Type B pancreatic cell (in vitro differentiated cells): ENCODE measurements around the gene CCDC171. TPM values are rescaled to one million over a fixed set of nuclear protein-coding genes. Genes with fewer than 3 reads are reported as not detected.

Experiments
- DNase-seq: peaks from one replicate; pipeline ENCODE4 v3.0.0; 2021; ENCODE audit warnings: mixed read lengths; ENCODE audit not compliant: unreplicated experiment; ENCODE audit errors: extremely low spot score
- H3K27ac Mint-ChIP-seq: 2 replicates; pipeline ENCODE4 v1.8.0; 2021; ENCODE audit warnings: mild to moderate bottlenecking, mixed read lengths
- H3K27me3 Mint-ChIP-seq: 2 replicates; pipeline ENCODE4 v1.8.0; 2021; ENCODE audit warnings: mixed read lengths
- H3K36me3 Mint-ChIP-seq: 2 replicates; pipeline ENCODE4 v1.8.0; 2021; ENCODE audit warnings: mixed read lengths
- H3K4me1 Mint-ChIP-seq: one replicate; pipeline ENCODE4 v1.8.0; 2021; ENCODE audit warnings: mixed read lengths; ENCODE audit not compliant: unreplicated experiment
- H3K4me3 Mint-ChIP-seq: 2 replicates; pipeline ENCODE4 v1.8.0; 2021; ENCODE audit warnings: mild to moderate bottlenecking, mixed read lengths
- H3K9me3 Mint-ChIP-seq: 2 replicates; pipeline ENCODE4 v1.8.0; 2021; ENCODE audit warnings: mixed read lengths
- CTCF ChIP-seq: fragments of 200-600 bp; sonication (generic); conservative IDR thresholded peaks from 2 replicates; pipeline ENCODE4 v1.5.0; 2021; ENCODE audit warnings: antibody characterized with exemption, mild to moderate bottlenecking
- total RNA-seq: library from RNA; stranded (reverse); gene quantifications from 2 replicates; pipeline ENCODE4 v1.2.1, GENCODE V29; 2021; ENCODE audit warnings: low replicate concordance

CCDC171 gene
- total RNA-seq, 1 donor from 2014 or later, result 7.4 TPM

- H3K4me3 Mint-ChIP-seq, result no peak overlapping the region
- H3K27ac Mint-ChIP-seq, result no peak overlapping the region
- DNase-seq, result no peak
- H3K9me3 Mint-ChIP-seq, result no peaks in the 10 kb centered on the region
- TF ChIP-seq CTCF, result no peak
- H3K27me3 Mint-ChIP-seq, result no peaks in the 10 kb centered on the region
- no peaks in the 10 kb centered on the region for H3K36me3 Mint-ChIP-seq
- peaks cover 5% of the 10 kb centered on the region for H3K4me1 Mint-ChIP-seq
Observed at GRCh38 chr9:15843316-15843715, 290.5 kb downstream of the CCDC171 start.

GRCh38 chr9:15843931-15844330 lies 291.1 kb downstream of the CCDC171 start:
- no peak overlapping the region for H3K4me3 Mint-ChIP-seq
- no peaks in the 10 kb centered on the region for H3K27me3 Mint-ChIP-seq
- no peak for TF ChIP-seq CTCF
- no peak for DNase-seq
- no peaks in the 10 kb centered on the region for H3K9me3 Mint-ChIP-seq
- no peak overlapping the region for H3K27ac Mint-ChIP-seq
- no peaks in the 10 kb centered on the region for H3K36me3 Mint-ChIP-seq
- peaks cover 5% of the 10 kb centered on the region for H3K4me1 Mint-ChIP-seq

GRCh38 chr9:15846611-15847010 lies 293.8 kb downstream of the CCDC171 start:
- TF ChIP-seq CTCF, result no peak
- H3K27me3 Mint-ChIP-seq, result no peaks in the 10 kb centered on the region
- no peak for DNase-seq
- no peaks in the 10 kb centered on the region for H3K9me3 Mint-ChIP-seq
- H3K4me1 Mint-ChIP-seq, result peaks cover 5% of the 10 kb centered on the region
- no peak overlapping the region for H3K27ac Mint-ChIP-seq
- peaks cover 3% of the 10 kb centered on the region for H3K36me3 Mint-ChIP-seq
- H3K4me3 Mint-ChIP-seq, result no peak overlapping the region

DNA sequence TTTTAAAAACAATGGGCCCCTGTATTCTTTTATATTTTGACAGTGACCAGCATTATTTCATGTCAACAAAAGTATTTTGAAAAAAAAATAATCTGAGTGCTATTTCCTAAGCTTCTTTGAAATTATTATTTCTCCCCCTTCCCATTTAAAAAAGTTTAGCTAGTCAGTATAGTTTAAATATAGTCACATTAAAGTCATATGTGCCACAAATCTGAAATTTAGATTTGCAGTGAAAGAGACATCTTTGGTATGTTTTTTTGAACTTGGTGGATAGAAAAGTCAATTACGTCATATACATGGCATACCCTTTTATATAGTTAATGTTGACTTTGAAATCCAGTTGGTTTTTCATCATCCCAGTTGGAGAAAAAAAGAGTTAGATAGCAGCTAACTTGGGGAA lies 297.0 kb downstream of the CCDC171 start:
- Mint-ChIP-seq H3K27me3 (no peaks in the 10 kb centered on the region), H3K36me3 (peaks cover 3% of the 10 kb centered on the region), H3K27ac (no peak overlapping the region), H3K9me3 (no peaks in the 10 kb centered on the region), H3K4me1 (no peaks in the 10 kb centered on the region), H3K4me3 (no peak overlapping the region)
- no peak for TF ChIP-seq CTCF
- no peak for DNase-seq

DNA sequence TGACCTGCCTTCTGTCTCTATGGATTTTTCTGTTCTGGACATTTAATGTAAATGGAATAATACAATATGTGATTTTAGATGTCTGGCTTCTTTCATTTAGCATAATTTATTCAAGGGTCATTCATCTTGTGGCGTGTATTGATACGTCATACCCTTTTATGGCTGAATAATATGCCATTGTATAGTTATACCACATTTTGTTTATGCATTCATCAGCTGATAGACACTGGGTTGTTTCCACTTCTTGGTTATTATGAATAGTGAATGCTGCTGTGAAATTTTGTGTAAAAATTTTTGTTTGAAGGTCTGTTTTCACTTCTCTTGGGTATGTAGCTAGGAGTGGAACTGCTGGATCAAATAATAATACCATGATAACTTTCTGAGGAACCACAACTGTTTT lies 298.9 kb downstream of the CCDC171 start:
- no peak overlapping the region for H3K27ac Mint-ChIP-seq
- H3K27me3 Mint-ChIP-seq, result no peaks in the 10 kb centered on the region
- TF ChIP-seq CTCF, result no peak
- DNase-seq, result no peak
- H3K4me1 Mint-ChIP-seq, result no peaks in the 10 kb centered on the region
- no peak overlapping the region for H3K4me3 Mint-ChIP-seq
- no peaks in the 10 kb centered on the region for H3K9me3 Mint-ChIP-seq
- H3K36me3 Mint-ChIP-seq, result peaks cover 3% of the 10 kb centered on the region

DNA sequence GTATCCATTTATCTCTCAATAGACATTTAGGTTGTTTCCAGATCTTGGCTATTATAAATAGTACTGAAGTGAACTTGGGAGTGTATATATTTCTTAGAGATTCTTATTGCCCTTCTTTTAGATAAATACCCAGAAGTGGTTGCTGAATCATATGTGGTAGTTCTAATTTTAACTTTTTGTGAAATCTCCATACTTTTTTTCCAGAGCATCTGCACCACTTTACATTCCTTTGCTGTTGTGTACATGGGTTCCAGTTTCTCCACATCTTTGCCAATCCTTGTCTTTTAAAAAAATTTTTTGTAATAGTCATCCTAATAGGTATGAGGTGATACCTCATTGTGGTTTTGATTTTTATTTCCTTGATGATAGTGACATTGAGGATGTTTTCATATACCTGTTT lies 303.7 kb downstream of the CCDC171 start:
- TF ChIP-seq CTCF, result no peak
- no peak overlapping the region for H3K4me3 Mint-ChIP-seq
- no peak overlapping the region for H3K27ac Mint-ChIP-seq
- no peaks in the 10 kb centered on the region for H3K4me1 Mint-ChIP-seq
- DNase-seq, result no peak
- H3K27me3 Mint-ChIP-seq, result no peaks in the 10 kb centered on the region
- H3K9me3 Mint-ChIP-seq, result no peaks in the 10 kb centered on the region
- no peaks in the 10 kb centered on the region for H3K36me3 Mint-ChIP-seq
